Panc1 (cell line): ENCODE results near the gene HYAL3. TPM values are rescaled to one million over a fixed set of nuclear protein-coding genes. Genes with fewer than 3 reads are reported as not detected.

ENCODE experiments used
- ATAC-seq: fragments of 200-7000 bp; cut with Tn5 transposase; 2 replicates; pipeline ENCODE4 v1.9.1; 2020; ENCODE audit warnings: mild to moderate bottlenecking, moderate library complexity
- BruUV-seq: library from RNA; stranded (reverse); fragments of 400-500 nt; replicated peaks from 2 replicates; lab custom pipeline; 2021; lab: Mats Ljungman, UMichigan
- CTCF ChIA-PET: fragments of 300-600 bp; sonication (Branson Sonifier 250); formaldehyde crosslinking; loops from one replicate; lab custom pipeline; 2022; ENCODE audit warnings: antibody characterized with exemption; lab: Charles Lee
- POLR2A ChIA-PET: fragments of 300-600 bp; sonication (Branson Sonifier 250); formaldehyde crosslinking; loops from one replicate; lab custom pipeline; 2022; ENCODE audit warnings: antibody characterized with exemption; lab: Charles Lee
- DNase-seq: peaks from one replicate; pipeline ENCODE4 v3.0.0-alpha.2; 2010; ENCODE audit warnings: low read depth, low spot score
- H3K27ac ChIP-seq: 2 replicates; pipeline ENCODE4 v1.5.1; 2011; ENCODE audit warnings: mild to moderate bottlenecking, low read length, inconsistent platforms
- H3K27me3 ChIP-seq: fragments of 200-500 bp; sonication (Bioruptor generic); 2 replicates; pipeline ENCODE4 v1.6.0; 2014; ENCODE audit warnings: low read length, inconsistent platforms; ENCODE audit not compliant: control insufficient read depth, insufficient read depth
- H3K36me3 ChIP-seq: fragments of 200-500 bp; sonication (Bioruptor generic); 2 replicates; pipeline ENCODE4 v1.5.1; 2014; ENCODE audit warnings: inconsistent platforms, mild to moderate bottlenecking, low read length, moderate library complexity; ENCODE audit not compliant: control insufficient read depth, insufficient read depth
- H3K4me1 ChIP-seq: 2 replicates; pipeline ENCODE4 v1.5.1; 2011; ENCODE audit warnings: inconsistent platforms, mild to moderate bottlenecking, low read length, moderate library complexity; ENCODE audit not compliant: control insufficient read depth, insufficient read depth
- H3K4me3 ChIP-seq, 2 experiments: 2 replicates each; pipeline ENCODE4 v1.5.1; 2011 to 2012; ENCODE audit warnings: low read depth in 2 of 2, low read length in 2 of 2, mild to moderate bottlenecking in 2 of 2, inconsistent platforms in 1 of 2, moderate library complexity in 1 of 2
- H3K9me3 ChIP-seq: fragments of 200-500 bp; sonication (Bioruptor generic); 2 replicates; pipeline ENCODE4 v1.5.1; 2014; ENCODE audit warnings: low read depth, mild to moderate bottlenecking, inconsistent platforms, low read length, moderate library complexity; ENCODE audit not compliant: control insufficient read depth, insufficient read depth
- POLR2AphosphoS5 ChIP-seq: IDR thresholded peaks from 2 replicates; pipeline ENCODE4 v1.6.1; 2012; ENCODE audit warnings: mild to moderate bottlenecking, low read depth, low read length, moderate library complexity
- SIN3A ChIP-seq: IDR thresholded peaks from 2 replicates; pipeline ENCODE4 v1.6.1; 2012; ENCODE audit warnings: low read depth, mild to moderate bottlenecking, low read length, moderate library complexity, borderline replicate concordance; ENCODE audit not compliant: insufficient read depth
- TCF7L2 ChIP-seq: IDR thresholded peaks from 2 replicates; pipeline ENCODE4 v1.6.1; 2011; ENCODE audit warnings: mild to moderate bottlenecking, low read depth, low read length, inconsistent platforms
- in situ Hi-C: cut with HindIII; loops from 2 replicates; pipeline ENCODE4 v1.10.0; 2016; ENCODE audit warnings: low sequenced_read_pairs, low pct_unique_long_range_greater_than_20kb
- intact Hi-C: fragments of 100-400 bp; cut with micrococcal nuclease; formaldehyde crosslinking; loops from one replicate; pipeline ENCODE4 v1.10.0; 2022; ENCODE audit not compliant: unreplicated experiment
- total RNA-seq: library from RNA; stranded (reverse); gene quantifications from one replicate; pipeline ENCODE4 v1.2.1, GENCODE V29; 2021; ENCODE audit not compliant: unreplicated experiment
- TF ChIP-seq, protein P1 (sequence below), 2 experiments: IDR thresholded peaks; 2 replicates each; pipeline ENCODE4 v1.6.1; 2011 to 2012; ENCODE audit warnings: low read depth in 2 of 2, control low read depth in 1 of 2, low read length in 1 of 2, mild to moderate bottlenecking in 1 of 2, moderate library complexity in 1 of 2; ENCODE audit not compliant: insufficient read depth in 1 of 2
- TF ChIP-seq, protein P2 (sequence below): fragments of 450-650 bp; IDR thresholded peaks from 2 replicates; pipeline ENCODE4 v1.5.1; 2017; ENCODE audit warnings: mild to moderate bottlenecking

Gene HYAL3
- total RNA-seq, 1 experiment from 2014 or later = 3.9 TPM

DNA sequence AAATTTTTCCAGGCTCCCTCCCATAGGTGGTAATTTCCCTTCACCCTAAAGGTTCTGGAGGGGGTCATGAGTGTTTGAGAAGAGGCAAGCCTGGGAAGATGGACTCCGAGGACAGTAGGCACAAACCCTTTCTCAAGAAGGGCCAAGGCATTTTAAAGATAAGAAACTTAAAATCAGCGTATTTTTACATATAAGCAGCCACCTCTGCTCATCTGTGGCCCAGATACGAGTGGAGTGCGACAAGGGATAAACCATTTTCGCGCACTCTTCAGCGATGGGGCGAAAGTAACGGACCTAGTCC lies 40.9 kb upstream of the HYAL3 start:
- CTCF ChIA-PET = no interaction called here
- no peak for ATAC-seq

DNA sequence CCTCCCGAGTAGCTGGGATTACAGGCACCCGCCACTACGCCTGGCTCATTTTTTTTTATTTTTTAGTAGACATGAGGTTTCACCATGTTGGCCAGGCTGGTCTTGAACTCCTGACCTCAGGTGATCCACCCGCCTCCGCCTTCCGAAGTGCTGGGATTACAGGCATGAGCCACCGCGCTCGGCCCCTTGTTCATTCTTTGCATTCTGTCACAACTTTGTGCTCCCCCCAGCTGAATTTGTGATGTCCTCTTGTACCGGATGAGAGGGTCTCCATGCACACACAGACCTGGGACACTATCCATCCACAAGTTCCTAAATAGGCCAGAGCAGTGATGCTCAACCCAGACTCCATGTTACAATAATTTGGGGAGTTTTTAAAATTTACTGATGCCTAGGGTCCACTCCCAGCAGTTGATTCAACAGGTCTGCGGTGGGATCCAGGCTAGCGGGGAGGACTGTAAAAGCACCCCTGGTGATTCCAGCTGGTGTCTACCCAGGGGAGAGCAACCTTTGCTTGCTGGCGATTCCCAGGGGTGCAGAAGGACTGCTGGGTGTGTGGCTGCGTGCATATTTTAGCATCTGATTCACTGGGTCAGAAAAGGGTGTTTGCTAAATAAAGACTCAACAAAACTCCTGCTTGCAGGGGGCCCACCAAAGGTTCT lies 40.4 kb upstream of the HYAL3 start:
- intact Hi-C loops = no loop called here

More for the DNA sequence above, 40.9 kb upstream of the HYAL3 start:
- Histone ChIP-seq H3K9me3 (no peaks in the 10 kb centered on the region), H3K4me1 (peaks cover 6% of the 10 kb centered on the region; the same call in 1 of the 2 replicates), H3K27ac (0 out of 2 replicates have a peak overlapping the region, but pooled peaks have one; percentile 26), H3K27me3 (no peaks in the 10 kb centered on the region), H3K36me3 (peaks cover 8% of the 10 kb centered on the region; the same call in 1 of the 2 replicates), H3K4me3 (peak overlapping the region; percentile 28 to 39)
- in situ Hi-C loops = no loop called here
- BruUV-seq = no TSS peak
- DNase-seq = no peak
- no peak for TF ChIP-seq POLR2AphosphoS5
- TF ChIP-seq, protein P1, sequence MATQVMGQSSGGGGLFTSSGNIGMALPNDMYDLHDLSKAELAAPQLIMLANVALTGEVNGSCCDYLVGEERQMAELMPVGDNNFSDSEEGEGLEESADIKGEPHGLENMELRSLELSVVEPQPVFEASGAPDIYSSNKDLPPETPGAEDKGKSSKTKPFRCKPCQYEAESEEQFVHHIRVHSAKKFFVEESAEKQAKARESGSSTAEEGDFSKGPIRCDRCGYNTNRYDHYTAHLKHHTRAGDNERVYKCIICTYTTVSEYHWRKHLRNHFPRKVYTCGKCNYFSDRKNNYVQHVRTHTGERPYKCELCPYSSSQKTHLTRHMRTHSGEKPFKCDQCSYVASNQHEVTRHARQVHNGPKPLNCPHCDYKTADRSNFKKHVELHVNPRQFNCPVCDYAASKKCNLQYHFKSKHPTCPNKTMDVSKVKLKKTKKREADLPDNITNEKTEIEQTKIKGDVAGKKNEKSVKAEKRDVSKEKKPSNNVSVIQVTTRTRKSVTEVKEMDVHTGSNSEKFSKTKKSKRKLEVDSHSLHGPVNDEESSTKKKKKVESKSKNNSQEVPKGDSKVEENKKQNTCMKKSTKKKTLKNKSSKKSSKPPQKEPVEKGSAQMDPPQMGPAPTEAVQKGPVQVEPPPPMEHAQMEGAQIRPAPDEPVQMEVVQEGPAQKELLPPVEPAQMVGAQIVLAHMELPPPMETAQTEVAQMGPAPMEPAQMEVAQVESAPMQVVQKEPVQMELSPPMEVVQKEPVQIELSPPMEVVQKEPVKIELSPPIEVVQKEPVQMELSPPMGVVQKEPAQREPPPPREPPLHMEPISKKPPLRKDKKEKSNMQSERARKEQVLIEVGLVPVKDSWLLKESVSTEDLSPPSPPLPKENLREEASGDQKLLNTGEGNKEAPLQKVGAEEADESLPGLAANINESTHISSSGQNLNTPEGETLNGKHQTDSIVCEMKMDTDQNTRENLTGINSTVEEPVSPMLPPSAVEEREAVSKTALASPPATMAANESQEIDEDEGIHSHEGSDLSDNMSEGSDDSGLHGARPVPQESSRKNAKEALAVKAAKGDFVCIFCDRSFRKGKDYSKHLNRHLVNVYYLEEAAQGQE (IDR thresholded peaks at IDR 0.05; ENCODE audit: insufficient read depth in 1 of 2, low read depth in 2 of 2, low read length in 1 of 2) = no peak
- TF ChIP-seq, protein P2, sequence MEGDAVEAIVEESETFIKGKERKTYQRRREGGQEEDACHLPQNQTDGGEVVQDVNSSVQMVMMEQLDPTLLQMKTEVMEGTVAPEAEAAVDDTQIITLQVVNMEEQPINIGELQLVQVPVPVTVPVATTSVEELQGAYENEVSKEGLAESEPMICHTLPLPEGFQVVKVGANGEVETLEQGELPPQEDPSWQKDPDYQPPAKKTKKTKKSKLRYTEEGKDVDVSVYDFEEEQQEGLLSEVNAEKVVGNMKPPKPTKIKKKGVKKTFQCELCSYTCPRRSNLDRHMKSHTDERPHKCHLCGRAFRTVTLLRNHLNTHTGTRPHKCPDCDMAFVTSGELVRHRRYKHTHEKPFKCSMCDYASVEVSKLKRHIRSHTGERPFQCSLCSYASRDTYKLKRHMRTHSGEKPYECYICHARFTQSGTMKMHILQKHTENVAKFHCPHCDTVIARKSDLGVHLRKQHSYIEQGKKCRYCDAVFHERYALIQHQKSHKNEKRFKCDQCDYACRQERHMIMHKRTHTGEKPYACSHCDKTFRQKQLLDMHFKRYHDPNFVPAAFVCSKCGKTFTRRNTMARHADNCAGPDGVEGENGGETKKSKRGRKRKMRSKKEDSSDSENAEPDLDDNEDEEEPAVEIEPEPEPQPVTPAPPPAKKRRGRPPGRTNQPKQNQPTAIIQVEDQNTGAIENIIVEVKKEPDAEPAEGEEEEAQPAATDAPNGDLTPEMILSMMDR = no peak
- TF ChIP-seq TCF7L2 = no peak
- no peak for TF ChIP-seq SIN3A
- intact Hi-C loops = no loop called here
- POLR2A ChIA-PET = interaction anchor here (0.6 kb wide), 1 partner anchor 28 kb away, joined by 3 read pairs; no protein-coding TSS in a partner anchor

DNA sequence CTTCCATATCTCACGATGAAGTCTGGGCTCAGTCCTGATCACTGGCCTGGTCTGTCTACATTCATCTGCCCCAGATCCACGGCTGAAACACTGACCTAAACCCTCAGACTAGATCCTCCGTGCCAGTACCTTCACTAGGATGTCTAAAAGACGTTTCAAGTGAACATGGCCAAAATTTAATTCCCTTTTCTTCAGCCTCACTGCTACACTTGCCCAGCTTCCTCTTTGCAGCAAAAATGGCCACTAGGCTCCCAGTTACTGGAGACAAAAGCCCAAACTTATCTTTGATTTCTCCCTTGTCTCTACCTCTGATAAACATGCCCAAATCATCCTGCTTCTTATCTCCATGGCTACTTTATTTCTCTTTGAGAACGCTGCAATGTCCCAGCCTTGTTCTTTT lies 39.8 kb upstream of the HYAL3 start:
- POLR2A ChIA-PET = interaction anchor here (0.7 kb wide), 2 partner anchors 32 to 1304 kb away, joined by 6 to 14 read pairs; no protein-coding TSS in a partner anchor
- DNase-seq (no peak), ATAC-seq (no peak)
- H3K27ac ChIP-seq = no peak overlapping the region
- BruUV-seq = no TSS peak
- no peak overlapping the region for H3K4me3 ChIP-seq
- in situ Hi-C loops = no loop called here
- CTCF ChIA-PET = no interaction called here
- no peaks in the 10 kb centered on the region for H3K27me3 ChIP-seq
- no peaks in the 10 kb centered on the region for H3K9me3 ChIP-seq
- H3K4me1 ChIP-seq = peaks cover 14% of the 10 kb centered on the region; the same call in 1 of the 2 replicates
- TF ChIP-seq SIN3A = no peak
- no peak for TF ChIP-seq POLR2AphosphoS5
- TF ChIP-seq, protein P2 = no peak
- no peak for TF ChIP-seq TCF7L2
- TF ChIP-seq, protein P1 (IDR thresholded peaks at IDR 0.05; ENCODE audit: insufficient read depth in 1 of 2, low read depth in 2 of 2, low read length in 1 of 2) = no peak
- intact Hi-C loops = no loop called here
- H3K36me3 ChIP-seq = peaks cover 8% of the 10 kb centered on the region; the same call in 1 of the 2 replicates

More for the DNA sequence above, 40.4 kb upstream of the HYAL3 start:
- ATAC-seq (no peak), DNase-seq (no peak)
- Histone ChIP-seq H3K9me3 (no peaks in the 10 kb centered on the region), H3K36me3 (peaks cover 8% of the 10 kb centered on the region; the same call in 1 of the 2 replicates), H3K27me3 (no peaks in the 10 kb centered on the region), H3K4me1 (peaks cover 8% of the 10 kb centered on the region; the same call in 1 of the 2 replicates), H3K27ac (0 out of 2 replicates have a peak overlapping the region, but pooled peaks have one; percentile 26), H3K4me3 (peak overlapping the region; percentile 28 to 39; a peak in 3 of 4 replicates)
- POLR2A ChIA-PET = no interaction called here
- CTCF ChIA-PET = no interaction called here
- in situ Hi-C loops = no loop called here
- no TSS peak for BruUV-seq
- TF ChIP-seq POLR2AphosphoS5 = no peak
